PC-9 (cell line): ENCODE data around the gene LCA5L.

Source experiments
- CTCF ChIP-seq: fragments of 200-600 bp; sonication (generic); conservative IDR thresholded peaks from 2 replicates; pipeline ENCODE4 v1.6.1; 2017; ENCODE audit warnings: mixed run types, antibody characterized with exemption, mild to moderate bottlenecking, moderate library complexity
- EZH2 ChIP-seq: fragments of 200-600 bp; sonication (generic); IDR thresholded peaks from 2 replicates; pipeline ENCODE4 v1.8.0; 2017; ENCODE audit warnings: antibody characterized with exemption, low read depth

GRCh38 chr21:39400173-39400572, 45.4 kb downstream of the LCA5L start:
- no peak for TF ChIP-seq CTCF
- no peak for TF ChIP-seq EZH2
